Middle frontal gyrus (tissue), 1 donor: ENCODE measurements around the gene PRICKLE4.
"Not testable (repeated sequence)": the region's sequence is repeated elsewhere in the genome, so short reads cannot be mapped to it uniquely, and the experiment has no call there.

Source experiments
- DNase-seq: peaks from one replicate; pipeline ENCODE4 v3.0.0-alpha.2; 2015; ENCODE audit warnings: low spot score; ENCODE audit errors: extremely low spot score

Gene PRICKLE4

DNA sequence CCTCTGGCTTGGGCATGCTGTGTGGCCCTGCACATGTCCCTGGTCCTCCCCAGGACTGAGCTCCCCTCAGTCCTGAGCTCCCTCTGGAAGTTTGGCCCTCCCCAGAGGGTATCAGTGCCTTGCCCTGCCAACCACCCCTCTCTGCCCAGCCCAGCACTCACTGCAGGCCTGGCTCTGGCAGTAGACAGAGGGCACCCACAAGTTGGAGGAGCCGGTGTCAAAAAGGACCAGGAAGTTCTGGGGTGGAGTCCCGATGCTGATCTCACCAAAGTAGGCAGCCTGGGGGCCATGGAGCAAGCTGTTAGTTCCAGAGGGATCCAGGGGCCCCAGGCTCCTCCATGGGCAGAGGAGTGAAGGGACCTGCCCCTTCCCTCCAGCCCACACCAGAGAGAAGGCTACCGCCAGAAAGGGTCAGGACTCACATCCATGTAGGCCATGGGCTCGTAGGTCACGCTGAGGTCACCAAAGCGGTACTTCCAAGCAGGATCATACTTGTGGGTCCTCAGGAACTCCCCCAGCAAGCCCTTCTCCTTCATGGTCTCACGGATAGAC, 36.3 kb upstream of the PRICKLE4 start:
- no peak for DNase-seq

DNA sequence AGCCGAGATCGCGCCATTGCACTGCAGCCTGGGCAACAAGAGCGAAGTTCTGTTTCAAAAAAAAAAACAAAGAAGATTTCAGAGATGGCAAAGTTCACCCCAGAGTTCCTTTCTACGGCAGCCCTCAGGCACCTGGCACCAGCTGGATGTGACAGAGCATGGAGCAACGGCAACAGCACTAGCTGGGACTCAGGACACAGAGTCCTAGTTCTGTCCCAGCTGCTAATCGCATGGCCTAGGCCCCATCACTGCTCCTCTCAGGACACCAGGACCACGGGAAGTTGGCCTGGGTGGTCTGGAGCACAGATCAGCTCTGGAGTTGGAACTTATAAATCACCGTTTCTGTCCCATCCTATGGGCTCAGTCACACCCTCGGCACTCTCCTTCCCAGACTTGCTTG, 34.5 kb upstream of the PRICKLE4 start:
- no peak for DNase-seq

- DNase-seq, result no peak
Observed at GRCh38 chr6:41747256-41748101, 33.1 kb upstream of the PRICKLE4 start, which contains the start of gene PGC. Gene PGC, minus strand, starts transcription at chr6:41747397. Its CDS starts 63 bp downstream, at chr6:41747334.

DNA sequence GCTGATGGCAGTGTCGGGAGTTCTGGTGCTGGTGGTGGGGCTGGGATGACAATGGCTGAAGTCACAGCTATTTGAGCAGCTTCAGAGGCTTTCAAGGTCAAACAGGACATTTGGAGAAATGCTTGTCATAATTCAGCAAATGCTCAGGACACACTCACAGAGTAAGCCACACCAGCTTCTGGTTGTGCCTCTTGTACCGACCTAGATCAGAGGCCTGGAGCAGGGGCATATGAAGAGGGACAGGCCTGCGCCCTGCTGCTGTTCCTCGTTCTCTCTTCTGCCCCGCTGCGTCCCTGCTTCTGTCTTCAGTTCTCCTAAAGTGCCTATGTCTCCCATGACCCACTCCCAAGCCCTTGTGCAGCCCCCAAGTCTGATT, 32.5 kb upstream of the PRICKLE4 start:
- no peak for DNase-seq

- DNase-seq, result no peak
Observed at GRCh38 chr6:41748542-41748941, 32.0 kb upstream of the PRICKLE4 start.

DNA sequence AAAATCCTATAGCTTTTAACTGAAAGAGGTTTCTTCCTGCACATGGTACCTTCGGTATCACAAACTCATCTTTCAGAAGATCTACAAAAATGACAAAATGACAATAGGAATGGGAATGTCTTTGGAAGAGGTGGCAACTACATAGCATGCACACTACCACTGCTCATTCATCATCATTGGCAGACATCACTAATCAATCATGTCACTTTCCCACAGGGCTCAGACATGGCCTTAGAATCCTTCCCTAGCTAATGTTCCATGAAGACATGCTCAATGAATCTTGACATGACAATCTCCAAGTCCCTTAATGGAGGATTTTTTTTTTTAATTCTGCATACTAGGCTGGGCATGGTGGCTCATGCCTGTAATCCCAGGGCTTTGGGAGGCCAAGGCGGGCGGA, 30.2 kb upstream of the PRICKLE4 start:
- no peak for DNase-seq

DNA sequence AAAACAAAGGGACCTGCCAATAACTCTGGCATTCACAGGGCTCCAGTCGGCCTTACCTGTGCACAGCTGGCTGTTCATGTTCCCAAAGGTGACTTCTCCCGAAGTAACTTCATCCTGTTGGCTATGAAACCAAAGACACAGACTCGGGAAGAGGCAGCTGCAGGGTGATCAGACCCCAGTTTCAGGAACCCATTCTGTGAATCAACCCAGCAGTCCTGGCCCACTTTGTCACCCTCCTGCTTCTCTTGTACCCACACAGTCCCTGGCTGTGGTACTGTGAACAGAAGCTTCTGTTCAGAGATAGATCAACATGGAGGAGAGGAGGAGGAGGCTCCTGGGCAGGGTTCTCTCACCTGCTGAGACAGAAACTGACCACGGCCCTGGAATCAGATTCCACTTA, 24.7 kb upstream of the PRICKLE4 start:
- no peak for DNase-seq

GRCh38 chr6:41756354-41756753, 24.2 kb upstream of the PRICKLE4 start:
- no peak for DNase-seq

- no peak for DNase-seq
Observed at GRCh38 chr6:41757271-41757670, 23.3 kb upstream of the PRICKLE4 start.

DNA sequence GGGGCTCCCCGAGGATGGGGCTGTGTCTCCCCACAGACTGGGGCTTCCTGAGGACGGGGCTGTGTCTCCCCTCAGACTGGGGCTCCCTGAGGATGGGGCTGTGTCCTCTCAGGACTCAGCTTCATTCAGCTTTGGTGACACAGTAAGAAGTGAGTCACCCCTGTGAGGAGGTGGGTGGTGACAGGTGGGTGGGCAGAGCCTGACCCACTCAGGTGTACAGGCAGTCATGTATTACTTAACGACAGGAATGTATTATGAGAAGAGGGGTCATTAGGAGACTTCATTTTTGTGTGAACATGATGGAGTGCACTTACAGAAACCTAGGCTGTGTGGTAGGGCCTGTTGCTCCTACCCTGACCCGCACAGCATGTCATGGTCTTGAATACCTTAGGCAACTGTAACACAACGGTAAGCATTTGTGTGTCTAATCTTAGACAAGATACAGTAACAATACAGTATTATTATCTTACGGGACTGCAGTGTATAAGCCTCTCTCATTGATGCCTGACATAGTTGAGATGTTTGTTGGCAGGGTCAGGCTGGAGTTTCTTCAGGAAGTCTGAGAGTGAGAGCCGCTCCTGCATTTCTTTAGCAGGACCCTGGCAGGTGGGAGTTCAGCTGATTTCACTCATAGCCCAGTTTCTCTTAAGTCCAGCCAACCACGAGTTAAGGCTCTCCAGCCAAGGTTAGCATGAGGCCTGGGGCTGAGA, 22.5 kb upstream of the PRICKLE4 start:
- no peak for DNase-seq

- no peak for DNase-seq
Observed at GRCh38 chr6:41758641-41759035, 21.9 kb upstream of the PRICKLE4 start.

DNA sequence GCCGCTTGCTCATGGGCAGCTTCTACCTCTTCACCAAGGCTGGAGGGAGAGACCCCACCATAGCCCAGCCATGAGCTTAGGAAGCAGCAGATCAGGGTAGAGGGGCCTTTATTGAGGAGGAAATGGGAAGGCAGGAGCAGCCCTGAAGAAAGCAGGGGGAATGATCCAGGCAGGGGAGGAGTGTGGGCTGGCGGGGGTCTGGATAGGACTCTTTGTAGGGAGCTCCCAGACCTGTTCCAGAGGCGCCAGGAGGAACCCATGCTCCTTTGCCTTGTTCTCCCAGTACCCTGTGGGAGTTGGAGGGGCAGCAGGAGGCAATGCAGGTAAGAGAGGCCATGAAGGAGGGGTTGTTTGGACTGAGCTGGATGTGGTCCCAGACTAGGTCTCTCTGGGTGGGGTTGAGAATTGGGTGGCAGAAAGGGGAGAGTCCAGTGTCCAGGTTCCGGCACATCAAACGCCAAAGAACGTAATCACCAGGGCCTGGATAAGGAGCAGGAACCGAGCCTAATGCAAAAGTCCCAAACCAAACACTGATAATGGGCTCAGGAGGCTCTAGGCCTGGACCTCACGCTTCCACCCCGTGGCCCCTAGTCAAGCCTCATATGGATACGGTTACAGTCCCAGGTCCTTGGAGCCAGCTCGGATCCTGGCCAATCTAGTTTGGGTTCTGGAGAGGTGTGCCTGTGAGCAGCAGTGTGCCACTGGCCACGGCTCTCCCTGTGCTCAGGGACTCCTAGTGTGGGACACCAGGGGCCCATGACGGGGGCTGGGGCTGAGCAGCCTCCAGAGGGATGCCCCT, 21.3 kb upstream of the PRICKLE4 start:
- DNase-seq, result no peak

- DNase-seq, result no peak
Observed at GRCh38 chr6:41759905-41760579, 20.5 kb upstream of the PRICKLE4 start.

GRCh38 chr6:41763470-41763869, 17.1 kb upstream of the PRICKLE4 start:
- DNase-seq, result no peak

DNA sequence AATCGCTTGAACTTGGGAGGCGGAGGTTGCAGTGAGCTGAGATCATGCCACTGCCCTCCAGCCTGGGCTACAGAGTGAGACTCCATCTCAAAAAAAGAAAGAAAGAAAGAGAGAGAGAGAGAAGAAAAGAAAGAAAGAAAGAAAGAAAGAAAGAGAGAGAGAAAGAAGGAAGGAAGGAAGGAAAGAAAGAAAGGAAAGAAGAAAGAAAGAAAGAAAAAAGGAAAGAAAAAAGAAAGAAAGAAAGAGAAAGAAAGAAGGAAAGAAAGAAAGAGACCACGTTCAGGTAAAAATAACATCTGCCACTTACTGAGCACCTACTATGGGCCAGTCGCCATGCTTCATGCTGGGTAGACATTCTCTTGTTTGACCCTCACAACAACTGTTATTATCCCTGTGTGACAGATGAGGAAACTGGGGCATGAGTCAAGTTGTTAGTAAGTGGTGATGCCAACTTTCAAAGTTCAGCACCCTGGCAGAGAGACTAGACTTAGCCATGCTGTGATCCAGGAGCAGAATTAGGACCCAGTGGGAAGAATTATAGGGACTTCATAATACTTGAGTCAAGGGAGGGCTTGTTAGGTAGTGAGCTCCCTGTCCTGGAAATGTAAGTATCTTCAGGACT, 14.4 kb upstream of the PRICKLE4 start:
- DNase-seq, result not testable (repeated sequence)

DNA sequence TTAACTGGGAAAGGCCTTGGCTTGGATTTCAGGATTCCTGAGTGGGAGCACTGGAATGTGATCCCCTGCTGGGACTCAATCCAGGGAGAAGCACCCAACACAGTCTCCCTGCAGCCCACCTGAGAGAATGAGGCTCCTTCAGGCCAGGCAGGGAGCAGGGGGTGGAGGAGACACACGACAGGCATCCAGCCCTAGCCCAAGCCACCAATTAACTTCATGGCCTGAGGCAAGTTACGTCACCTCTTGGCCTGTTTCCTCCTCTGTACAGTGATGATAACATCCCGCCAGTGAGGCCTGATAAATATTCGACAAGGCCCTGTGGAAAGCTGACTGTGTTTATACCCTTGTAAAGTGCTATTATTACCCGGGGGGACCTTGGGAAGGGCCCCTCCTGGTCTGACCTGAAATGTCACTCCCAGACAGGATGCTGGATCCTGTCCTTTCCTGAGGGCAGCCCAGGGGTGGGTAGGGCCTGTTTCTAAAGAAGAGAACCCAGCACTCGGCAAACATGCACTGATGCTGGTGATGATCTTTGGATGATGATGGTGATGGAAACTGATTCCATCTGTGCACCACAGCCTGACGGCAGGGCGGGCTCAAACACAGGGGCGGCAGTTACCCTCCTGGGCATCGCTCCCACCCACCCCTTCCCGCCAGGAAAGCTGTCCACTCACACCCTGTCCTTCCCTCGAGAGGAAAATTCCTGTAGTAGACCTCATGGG, 13.3 kb upstream of the PRICKLE4 start:
- DNase-seq, result no peak

DNA sequence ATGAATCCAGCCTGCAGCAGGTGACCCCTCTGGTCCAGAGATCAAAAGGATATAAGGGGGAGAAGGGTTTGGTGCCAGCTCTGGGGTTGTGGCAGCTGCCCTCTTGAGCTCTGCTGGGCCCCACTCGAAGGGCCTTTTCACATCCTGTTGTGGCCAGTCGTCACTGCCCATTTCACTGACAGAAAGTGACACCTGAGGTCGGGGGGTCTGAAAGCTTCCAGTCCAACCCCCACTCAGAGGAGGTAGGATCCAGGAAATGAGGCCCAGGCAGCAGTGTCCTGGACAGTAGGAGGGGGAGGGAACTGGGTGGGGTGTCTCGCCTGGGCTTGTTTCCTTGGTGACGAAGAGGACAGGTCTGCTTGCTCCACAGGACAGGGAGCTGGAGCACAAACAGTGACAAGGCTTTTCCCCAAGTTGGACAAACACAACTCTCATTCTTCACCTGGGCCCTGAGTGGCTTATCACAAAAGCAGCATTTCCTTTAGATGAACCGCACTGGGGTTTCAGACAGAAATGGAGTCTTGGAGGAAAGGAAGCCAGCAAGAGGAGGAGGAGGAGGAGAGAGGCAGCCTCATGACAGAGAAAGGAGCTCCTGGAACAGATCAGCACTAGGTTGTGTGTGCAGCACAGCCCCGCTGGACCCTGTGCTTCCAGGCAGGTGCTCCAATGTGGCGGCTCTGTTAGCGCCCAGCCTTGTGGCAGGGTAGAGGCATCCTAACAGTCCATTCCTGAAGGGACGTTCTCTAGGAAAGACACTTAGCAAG, 11.9 kb upstream of the PRICKLE4 start:
- DNase-seq, result no peak

DNA sequence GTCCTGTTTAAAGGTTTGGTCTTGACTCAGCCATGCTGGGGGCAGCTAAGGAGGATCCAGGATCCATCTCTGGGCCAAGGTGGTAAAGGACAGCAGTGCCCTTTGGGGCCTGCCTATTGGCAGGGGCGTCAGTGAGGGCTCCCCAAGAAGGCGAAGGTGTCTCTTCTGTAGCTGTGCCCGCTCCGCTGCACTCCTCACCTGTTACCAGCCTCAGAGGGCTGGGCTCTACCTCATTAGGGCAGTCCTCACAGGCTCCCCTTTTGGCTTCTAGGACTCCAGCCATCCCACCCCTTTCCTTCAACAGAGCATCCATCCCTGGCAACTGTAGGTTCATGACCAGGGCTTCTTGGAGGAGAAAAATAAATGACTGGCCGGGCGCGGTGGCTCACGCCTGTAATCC, 11.2 kb upstream of the PRICKLE4 start:
- no peak for DNase-seq

GRCh38 chr6:41770381-41771057, 10.1 kb upstream of the PRICKLE4 start:
- DNase-seq, result no peak
